MCF 10A (cell line): ENCODE data around the gene IGSF22. TPM values are rescaled to one million over a fixed set of nuclear protein-coding genes. Genes with fewer than 3 reads are reported as not detected.

Experiments
- BruUV-seq: library from RNA; stranded (reverse); fragments of 400-500 nt; replicated peaks from 2 replicates; lab custom pipeline; 2021; lab: Mats Ljungman, UMichigan
- CTCF ChIA-PET: fragments of 300-600 bp; sonication (Branson Sonifier 250); formaldehyde crosslinking; extraction: SDS; loops from one replicate; lab custom pipeline; 2021; ENCODE audit warnings: antibody characterized with exemption, inconsistent platforms; lab: Yijun Ruan, JAX
- POLR2A ChIA-PET: fragments of 300-600, 350-650 bp; sonication (Branson Sonifier 250); formaldehyde crosslinking; extraction: SDS; loops from one replicate; lab custom pipeline; 2020; ENCODE audit warnings: antibody characterized with exemption, inconsistent platforms; lab: Yijun Ruan, JAX
- DNase-seq: peaks from one replicate; pipeline ENCODE4 v3.0.0-alpha.2; 2018; ENCODE audit not compliant: unreplicated experiment
- H3K27ac Mint-ChIP-seq: one replicate; pipeline ENCODE4 v1.8.0; 2022; ENCODE audit warnings: mild to moderate bottlenecking, low read depth, mixed read lengths; ENCODE audit not compliant: unreplicated experiment
- H3K27me3 Mint-ChIP-seq: one replicate; pipeline ENCODE4 v1.8.0; 2022; ENCODE audit warnings: mixed read lengths; ENCODE audit not compliant: insufficient read depth, unreplicated experiment
- H3K36me3 Mint-ChIP-seq: one replicate; pipeline ENCODE4 v1.8.0; 2022; ENCODE audit warnings: mild to moderate bottlenecking, moderate library complexity, mixed read lengths; ENCODE audit not compliant: insufficient read depth, unreplicated experiment
- H3K4me1 Mint-ChIP-seq: one replicate; pipeline ENCODE4 v1.8.0; 2022; ENCODE audit warnings: mixed read lengths; ENCODE audit not compliant: insufficient read depth, unreplicated experiment
- H3K4me3 Mint-ChIP-seq: one replicate; pipeline ENCODE4 v1.8.0; 2022; ENCODE audit warnings: mild to moderate bottlenecking, moderate library complexity, mixed read lengths; ENCODE audit not compliant: unreplicated experiment
- H3K9me3 Mint-ChIP-seq: one replicate; pipeline ENCODE4 v1.8.0; 2022; ENCODE audit warnings: mixed read lengths; ENCODE audit not compliant: unreplicated experiment
- intact Hi-C: fragments of 100-400 bp; cut with micrococcal nuclease; formaldehyde crosslinking; loops from 2 replicates; pipeline ENCODE4 v1.14.1; 2022
- total RNA-seq: library from RNA; stranded (reverse); gene quantifications from 2 replicates; pipeline ENCODE4 v1.2.3, GENCODE V29; 2022
- TF ChIP-seq, protein P1 (sequence below): fragments of 200-600 bp; IDR thresholded peaks from one replicate; pipeline ENCODE4 v1.8.0; 2022; ENCODE audit warnings: antibody characterized with exemption, mild to moderate bottlenecking; ENCODE audit not compliant: unreplicated experiment

The IGSF22 gene
- total RNA-seq, 1 experiment from 2014 or later = not detected

GRCh38 chr11:18768978-18769377 lies 43.0 kb upstream of the IGSF22 start:
- DNase-seq = no peak
- no TSS peak for BruUV-seq
- CTCF ChIA-PET = interaction anchor here (1.3 kb wide), 1 partner anchor 34 kb away, joined by 5 read pairs; no protein-coding TSS in a partner anchor
- TF ChIP-seq, protein P1, sequence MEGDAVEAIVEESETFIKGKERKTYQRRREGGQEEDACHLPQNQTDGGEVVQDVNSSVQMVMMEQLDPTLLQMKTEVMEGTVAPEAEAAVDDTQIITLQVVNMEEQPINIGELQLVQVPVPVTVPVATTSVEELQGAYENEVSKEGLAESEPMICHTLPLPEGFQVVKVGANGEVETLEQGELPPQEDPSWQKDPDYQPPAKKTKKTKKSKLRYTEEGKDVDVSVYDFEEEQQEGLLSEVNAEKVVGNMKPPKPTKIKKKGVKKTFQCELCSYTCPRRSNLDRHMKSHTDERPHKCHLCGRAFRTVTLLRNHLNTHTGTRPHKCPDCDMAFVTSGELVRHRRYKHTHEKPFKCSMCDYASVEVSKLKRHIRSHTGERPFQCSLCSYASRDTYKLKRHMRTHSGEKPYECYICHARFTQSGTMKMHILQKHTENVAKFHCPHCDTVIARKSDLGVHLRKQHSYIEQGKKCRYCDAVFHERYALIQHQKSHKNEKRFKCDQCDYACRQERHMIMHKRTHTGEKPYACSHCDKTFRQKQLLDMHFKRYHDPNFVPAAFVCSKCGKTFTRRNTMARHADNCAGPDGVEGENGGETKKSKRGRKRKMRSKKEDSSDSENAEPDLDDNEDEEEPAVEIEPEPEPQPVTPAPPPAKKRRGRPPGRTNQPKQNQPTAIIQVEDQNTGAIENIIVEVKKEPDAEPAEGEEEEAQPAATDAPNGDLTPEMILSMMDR = no peak
- Mint-ChIP-seq H3K4me3 (no peak overlapping the region), H3K4me1 (peaks cover 8% of the 10 kb centered on the region), H3K9me3 (no peaks in the 10 kb centered on the region), H3K36me3 (no peaks in the 10 kb centered on the region), H3K27ac (no peak overlapping the region), H3K27me3 (peaks cover 28% of the 10 kb centered on the region)
- POLR2A ChIA-PET = interaction anchor here (0.6 kb wide), 1 partner anchor 328 kb away, joined by 4 read pairs; no protein-coding TSS in a partner anchor
- intact Hi-C loops = no loop called here

DNA sequence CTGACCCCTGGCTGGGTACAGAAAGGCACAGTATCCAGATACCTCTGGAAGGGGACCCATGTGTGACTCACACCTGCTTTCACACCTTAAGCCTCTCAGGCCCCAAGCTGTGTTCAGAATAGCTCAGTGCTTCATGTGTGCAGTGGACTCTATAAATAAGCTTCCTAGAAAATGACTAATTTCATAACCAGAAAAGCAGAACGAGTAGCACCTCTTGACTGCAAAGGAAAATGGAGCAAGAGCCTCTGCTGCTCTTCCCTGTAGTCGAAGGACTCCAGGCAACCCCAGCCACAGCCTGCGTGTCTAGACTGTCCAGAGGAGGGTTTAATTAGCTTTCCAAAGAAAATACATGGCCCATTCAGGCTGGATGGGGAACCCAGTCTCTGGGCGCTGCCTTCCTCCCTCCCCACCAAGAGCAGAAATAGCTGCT lies 42.5 kb upstream of the IGSF22 start:
- TF ChIP-seq, protein P1 = no peak
- ChIA-PET CTCF (interaction anchor here (1.3 kb wide), 1 partner anchor 35 kb away, joined by 5 read pairs; no protein-coding TSS in a partner anchor), POLR2A (interaction anchor here (0.6 kb wide), 1 partner anchor 235 kb away, joined by 3 read pairs; no protein-coding TSS in a partner anchor)
- no TSS peak for BruUV-seq
- no peak for DNase-seq
- intact Hi-C loops = no loop called here
- Mint-ChIP-seq H3K9me3 (no peaks in the 10 kb centered on the region), H3K27me3 (peaks cover 28% of the 10 kb centered on the region), H3K36me3 (no peaks in the 10 kb centered on the region), H3K4me3 (no peak overlapping the region), H3K27ac (no peak overlapping the region), H3K4me1 (peaks cover 13% of the 10 kb centered on the region)

GRCh38 chr11:18766015-18766414 lies 40.0 kb upstream of the IGSF22 start:
- peaks cover 5% of the 10 kb centered on the region for H3K27me3 Mint-ChIP-seq
- intact Hi-C loops = no loop called here
- CTCF ChIA-PET = interaction anchor here (0.6 to 6.0 kb wide), 8 partner anchors 11 to 651 kb away, joined by 3 to 68 read pairs (median 4); partner anchors contain the start of gene SPTY2D1
- no peaks in the 10 kb centered on the region for H3K36me3 Mint-ChIP-seq
- H3K27ac Mint-ChIP-seq = no peak overlapping the region
- TF ChIP-seq, protein P1 = no peak
- POLR2A ChIA-PET = interaction anchor here (0.6 kb wide), 1 partner anchor 80 kb away, joined by 4 read pairs; no protein-coding TSS in a partner anchor
- peaks cover 14% of the 10 kb centered on the region for H3K4me1 Mint-ChIP-seq
- no TSS peak for BruUV-seq
- DNase-seq = no peak
- H3K4me3 Mint-ChIP-seq = no peak overlapping the region
- H3K9me3 Mint-ChIP-seq = no peaks in the 10 kb centered on the region

- Mint-ChIP-seq H3K27me3 (peaks cover under 1% of the 10 kb centered on the region), H3K4me1 (peaks cover 14% of the 10 kb centered on the region), H3K9me3 (no peaks in the 10 kb centered on the region), H3K27ac (no peak overlapping the region), H3K4me3 (no peak overlapping the region), H3K36me3 (no peaks in the 10 kb centered on the region)
- BruUV-seq = no TSS peak
- TF ChIP-seq, protein P1 = no peak
- ChIA-PET CTCF (interaction anchor here (0.6 to 6.0 kb wide), 14 partner anchors 11 to 650 kb away, joined by 3 to 68 read pairs (median 3); partner anchors contain the start of gene SPTY2D1), POLR2A (no interaction called here)
- intact Hi-C loops = loop anchor here (2.0 kb wide), 2 partner anchors 33 to 225 kb away; no protein-coding TSS in a partner anchor
- DNase-seq = no peak
Measured at GRCh38 chr11:18765554-18765953, 39.6 kb upstream of the IGSF22 start.
